Fibroblast of mammary gland (primary cell): ENCODE results near the gene GATAD2A.

Experiments used
- DNase-seq: peaks from one replicate; pipeline ENCODE4 v3.0.0-alpha.2; 2010; ENCODE audit warnings: low read depth
- H3K4me3 ChIP-seq: 2 replicates; pipeline ENCODE4 v1.5.1; 2011; ENCODE audit warnings: low read depth, mild to moderate bottlenecking, low read length, moderate library complexity; ENCODE audit not compliant: control insufficient read depth
- TF ChIP-seq, protein P1 (sequence below): conservative IDR thresholded peaks from 2 replicates; pipeline ENCODE4 v1.5.1; 2011; ENCODE audit warnings: low read depth, low read length, inconsistent platforms; ENCODE audit not compliant: control insufficient read depth, insufficient read depth

GATAD2A gene

DNA sequence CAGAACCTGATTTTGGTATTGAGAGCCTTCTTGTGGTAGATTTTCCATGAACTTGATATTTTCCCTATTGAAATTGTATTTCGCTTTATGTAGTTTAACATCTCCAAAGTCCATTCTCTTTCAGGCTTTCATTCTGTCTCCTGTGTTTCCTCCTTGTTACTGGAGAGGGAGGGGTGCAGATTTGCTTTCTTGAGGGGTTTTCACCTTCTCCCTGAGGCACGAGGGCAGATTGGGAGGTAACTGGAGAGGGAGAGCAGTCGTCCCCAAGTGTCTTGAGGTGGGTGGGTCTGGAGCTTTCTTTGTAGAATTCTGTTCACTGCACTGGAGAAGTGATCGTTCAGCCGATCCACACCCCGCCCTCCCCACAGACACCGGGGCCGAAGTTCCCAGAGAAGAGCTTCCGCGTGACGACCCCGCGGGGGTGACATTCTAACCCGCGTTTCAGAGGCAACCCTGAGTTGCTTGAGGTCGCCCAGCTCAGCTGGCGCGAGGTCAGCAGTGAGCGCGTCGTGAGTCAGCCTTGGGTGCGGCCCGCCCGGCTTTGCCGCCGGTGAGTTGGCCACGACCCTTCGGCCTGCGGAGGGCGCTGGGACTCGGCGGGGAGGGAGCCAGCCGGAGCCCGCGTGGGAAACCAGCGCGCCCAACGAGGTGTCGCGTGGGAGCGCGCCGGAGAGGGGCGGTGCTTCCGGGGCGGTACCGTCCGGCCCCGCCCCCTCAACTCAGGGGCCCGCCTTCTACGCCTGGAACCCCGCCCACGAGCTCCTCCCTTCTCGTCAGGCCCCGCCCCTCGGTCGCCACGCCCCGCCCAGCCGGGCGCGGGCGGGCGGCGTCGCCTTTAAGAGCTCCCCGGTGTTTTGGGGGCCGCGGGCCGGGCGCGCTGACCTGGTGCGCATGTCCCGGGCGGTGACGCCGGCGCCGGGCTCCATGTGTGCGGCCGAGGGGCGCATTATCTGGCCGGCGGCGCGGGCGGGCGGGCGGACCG is at the start of gene GATAD2A:
Gene GATAD2A (plus strand): TSS at position 797 of the 982 bp plus-strand sequence. CDS start 59,671 bp downstream, outside the sequence.
- peak; percentile 94 for DNase-seq
- TF ChIP-seq, protein P1, sequence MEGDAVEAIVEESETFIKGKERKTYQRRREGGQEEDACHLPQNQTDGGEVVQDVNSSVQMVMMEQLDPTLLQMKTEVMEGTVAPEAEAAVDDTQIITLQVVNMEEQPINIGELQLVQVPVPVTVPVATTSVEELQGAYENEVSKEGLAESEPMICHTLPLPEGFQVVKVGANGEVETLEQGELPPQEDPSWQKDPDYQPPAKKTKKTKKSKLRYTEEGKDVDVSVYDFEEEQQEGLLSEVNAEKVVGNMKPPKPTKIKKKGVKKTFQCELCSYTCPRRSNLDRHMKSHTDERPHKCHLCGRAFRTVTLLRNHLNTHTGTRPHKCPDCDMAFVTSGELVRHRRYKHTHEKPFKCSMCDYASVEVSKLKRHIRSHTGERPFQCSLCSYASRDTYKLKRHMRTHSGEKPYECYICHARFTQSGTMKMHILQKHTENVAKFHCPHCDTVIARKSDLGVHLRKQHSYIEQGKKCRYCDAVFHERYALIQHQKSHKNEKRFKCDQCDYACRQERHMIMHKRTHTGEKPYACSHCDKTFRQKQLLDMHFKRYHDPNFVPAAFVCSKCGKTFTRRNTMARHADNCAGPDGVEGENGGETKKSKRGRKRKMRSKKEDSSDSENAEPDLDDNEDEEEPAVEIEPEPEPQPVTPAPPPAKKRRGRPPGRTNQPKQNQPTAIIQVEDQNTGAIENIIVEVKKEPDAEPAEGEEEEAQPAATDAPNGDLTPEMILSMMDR = no peak

DNA sequence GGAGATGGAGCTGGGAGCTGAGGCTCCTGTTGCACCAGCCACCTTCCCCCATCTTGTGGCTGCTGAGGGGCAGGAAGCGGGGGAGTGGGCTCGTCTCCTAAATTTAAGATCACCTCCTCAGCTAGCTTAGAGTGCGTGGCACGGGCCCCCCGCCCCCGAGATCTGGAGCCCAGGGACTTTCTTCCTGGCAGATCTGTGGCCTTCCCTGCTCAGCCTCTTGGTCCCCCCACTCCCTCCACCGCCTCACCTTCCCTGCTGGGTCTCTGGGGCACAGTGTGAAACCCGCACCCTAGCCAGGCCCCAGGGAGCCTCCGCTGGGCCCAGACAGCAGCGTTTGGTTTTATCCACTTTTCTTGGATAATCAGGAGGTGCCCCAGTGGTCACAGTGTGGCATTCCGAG is 49.0 kb upstream of the GATAD2A start:
- no peak overlapping the region for H3K4me3 ChIP-seq
- DNase-seq = no peak
- TF ChIP-seq, protein P1 = no peak

More for the DNA sequence above, at the start of gene GATAD2A:
- peak within 1 kb of the TSS; percentile 68 for H3K4me3 ChIP-seq

DNA sequence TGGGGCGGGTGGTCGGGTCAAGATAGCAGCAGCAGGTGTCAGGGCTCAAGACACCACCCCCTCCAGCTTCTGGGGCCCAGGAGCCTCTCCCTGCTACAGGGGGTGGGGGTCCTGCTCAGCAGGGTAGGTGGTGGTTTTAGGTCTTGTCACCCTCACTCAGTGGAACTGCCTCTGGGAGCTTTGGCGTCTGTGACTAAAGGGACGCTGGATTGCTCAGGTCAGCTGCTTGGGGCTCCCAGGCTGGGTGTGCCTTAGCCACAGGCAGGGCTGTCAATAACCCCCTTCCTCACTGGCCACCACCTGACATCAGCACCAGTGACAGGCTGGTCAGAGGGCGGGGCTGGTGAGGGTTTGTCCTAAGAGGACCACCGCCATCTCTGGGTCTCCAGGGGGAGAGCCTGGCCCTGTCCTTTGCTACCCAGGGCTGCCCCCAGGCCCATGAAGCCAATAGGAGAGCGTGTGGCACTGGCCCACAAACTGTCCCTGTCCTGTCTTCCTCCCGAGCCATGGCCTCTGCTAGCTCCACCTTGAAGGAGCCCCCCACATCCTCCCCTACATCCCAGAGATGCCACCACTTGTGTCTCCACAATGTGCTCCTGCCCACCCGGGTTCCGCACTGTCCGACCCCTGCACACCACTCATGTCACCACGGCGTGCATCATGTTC is 48.4 kb upstream of the GATAD2A start:
- H3K4me3 ChIP-seq = no peak overlapping the region
- no peak for DNase-seq
- TF ChIP-seq, protein P1 = no peak

GRCh38 chr19:19361075-19361594 is 44.3 kb upstream of the GATAD2A start:
- TF ChIP-seq, protein P1 = peak; percentile 92
- peak; percentile 88 for DNase-seq
- H3K4me3 ChIP-seq = no peak overlapping the region

DNA sequence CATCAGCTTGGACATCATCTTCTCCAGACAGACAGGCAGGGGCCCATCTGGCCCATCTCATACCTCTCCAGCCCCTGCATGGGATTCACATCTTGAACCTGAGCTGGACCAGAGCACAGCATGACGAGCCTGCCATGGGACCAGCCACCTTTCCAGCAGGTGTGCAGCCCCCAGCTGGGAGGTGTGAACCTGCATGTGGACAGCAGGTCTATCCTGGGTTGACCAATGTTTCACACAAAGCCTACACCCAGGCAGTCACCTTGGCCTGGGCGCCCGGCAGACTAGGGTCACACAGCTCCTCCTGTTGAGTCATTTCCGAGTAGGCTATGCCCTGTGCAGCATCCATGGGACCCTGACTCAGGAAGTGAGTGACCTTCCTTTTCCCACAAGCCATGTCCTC is 43.4 kb upstream of the GATAD2A start:
- H3K4me3 ChIP-seq = no peak overlapping the region
- no peak for DNase-seq
- TF ChIP-seq, protein P1 = no peak
